ENCODE data around the gene KLC3.

- TF ChIP-seq CTCF (IDR thresholded peaks at IDR 0.05; ENCODE audit: borderline replicate concordance, extremely low read depth, low read length, poor library complexity, severe bottlenecking) (no peak), EZH2 (IDR thresholded peaks at IDR 0.05; ENCODE audit: borderline replicate concordance, low read depth, low read length, severe bottlenecking) (no peak)
Measured at GRCh38 chr19:45400192-45400591, 59.6 kb downstream of the KLC3 start.
